Mesenchymal stem cell (in vitro differentiated cells and primary cell): ENCODE measurements around the gene PAX9.
"Not testable (repeated sequence)": the region's sequence is repeated elsewhere in the genome, so short reads cannot be mapped to it uniquely, and the experiment has no call there.

Source experiments
- DNase-seq: peaks from one replicate; pipeline ENCODE4 v3.0.0-alpha.2; 2013
- H2AFZ ChIP-seq: one replicate; pipeline ENCODE4 v1.6.1; 2013; ENCODE audit warnings: low read depth, mild to moderate bottlenecking, control low read depth, inconsistent platforms, low read length, moderate library complexity
- H2AK5ac ChIP-seq: 2 replicates; pipeline ENCODE4 v1.6.1; 2013; ENCODE audit warnings: low read length, moderate library complexity, mild to moderate bottlenecking, inconsistent platforms; ENCODE audit not compliant: severe bottlenecking
- H2BK120ac ChIP-seq: one replicate; pipeline ENCODE4 v1.6.1; 2013; ENCODE audit warnings: low read depth, mild to moderate bottlenecking, inconsistent platforms, low read length, moderate library complexity
- H2BK12ac ChIP-seq, 2 experiments: one replicate each; pipeline ENCODE4 v1.6.1; 2013; ENCODE audit warnings: inconsistent platforms in 2 of 2, low read length in 2 of 2, mild to moderate bottlenecking in 2 of 2, moderate library complexity in 2 of 2, control low read depth in 1 of 2
- H2BK15ac ChIP-seq: one replicate; pipeline ENCODE4 v1.6.1; 2013; ENCODE audit warnings: mild to moderate bottlenecking, low read depth, inconsistent platforms; ENCODE audit not compliant: poor library complexity, severe bottlenecking
- H2BK5ac ChIP-seq: 2 replicates; pipeline ENCODE4 v1.6.1; 2013; ENCODE audit warnings: low read depth, mild to moderate bottlenecking, low read length, control low read depth, inconsistent platforms; ENCODE audit not compliant: poor library complexity, severe bottlenecking
- H3K14ac ChIP-seq, 2 experiments: one replicate each; pipeline ENCODE4 v1.6.1; 2013; ENCODE audit warnings: inconsistent platforms in 2 of 2, low read length in 2 of 2, control low read depth in 1 of 2, mild to moderate bottlenecking in 1 of 2, moderate library complexity in 1 of 2
- H3K18ac ChIP-seq, 2 experiments: one replicate each; pipeline ENCODE4 v1.6.1; 2013; ENCODE audit warnings: inconsistent platforms in 2 of 2, low read length in 2 of 2, control low read depth in 1 of 2, low read depth in 1 of 2, mild to moderate bottlenecking in 1 of 2
- H3K23ac ChIP-seq, 2 experiments: one replicate each; pipeline ENCODE4 v1.6.1; 2013; ENCODE audit warnings: inconsistent platforms in 2 of 2, low read length in 2 of 2, mild to moderate bottlenecking in 2 of 2, moderate library complexity in 2 of 2, control low read depth in 1 of 2
- H3K27ac ChIP-seq: 2 replicates; pipeline ENCODE4 v1.5.1; 2013; ENCODE audit warnings: mild to moderate bottlenecking, moderate library complexity, low read length, control low read depth, inconsistent platforms; ENCODE audit not compliant: poor library complexity, severe bottlenecking
- H3K27me3 ChIP-seq, 2 experiments: 2 replicates each; pipeline versions ENCODE4 v1.6.1 to v1.7.0; 2013; ENCODE audit warnings: low read length in 2 of 2, mild to moderate bottlenecking in 2 of 2, moderate library complexity in 2 of 2, control low read depth in 1 of 2, inconsistent platforms in 1 of 2; ENCODE audit not compliant: control insufficient read depth in 1 of 2, insufficient read depth in 1 of 2
- H3K36me3 ChIP-seq, 2 experiments: 2 replicates each; pipeline versions ENCODE4 v1.6.1 to v1.7.0; 2013; ENCODE audit warnings: low read length in 2 of 2, control low read depth in 1 of 2, inconsistent platforms in 1 of 2, low read depth in 1 of 2, mild to moderate bottlenecking in 1 of 2; ENCODE audit not compliant: insufficient read depth in 2 of 2, control insufficient read depth in 1 of 2
- H3K4ac ChIP-seq, 2 experiments: one replicate each; pipeline ENCODE4 v1.6.1; 2013; ENCODE audit warnings: inconsistent platforms in 2 of 2, low read length in 2 of 2, mild to moderate bottlenecking in 2 of 2, moderate library complexity in 2 of 2, control low read depth in 1 of 2, low read depth in 1 of 2
- H3K4me1 ChIP-seq: 2 replicates; pipeline ENCODE4 v1.6.1; 2013; ENCODE audit warnings: low read depth, low read length, control low read depth; ENCODE audit not compliant: control insufficient read depth, insufficient read depth
- H3K4me2 ChIP-seq: 2 replicates; pipeline ENCODE4 v1.6.1; 2013; ENCODE audit warnings: low read length, mild to moderate bottlenecking, inconsistent platforms; ENCODE audit not compliant: poor library complexity, severe bottlenecking
- H3K4me3 ChIP-seq, 2 experiments: 2 replicates each; pipeline versions ENCODE4 v1.5.1 to v1.7.0; 2013; ENCODE audit warnings: low read length in 2 of 2, mild to moderate bottlenecking in 2 of 2, control low read depth in 1 of 2, low read depth in 1 of 2; ENCODE audit not compliant: insufficient read depth in 1 of 2
- H3K79me1 ChIP-seq: replicated peaks from 2 replicates; pipeline ENCODE4 v1.6.1; 2013; ENCODE audit warnings: mild to moderate bottlenecking, control low read depth, low read length, inconsistent platforms; ENCODE audit not compliant: poor library complexity, severe bottlenecking
- H3K9ac ChIP-seq: 2 replicates; pipeline ENCODE4 v1.7.0; 2013; ENCODE audit warnings: mild to moderate bottlenecking, low read length, moderate library complexity
- H3K9me3 ChIP-seq: 2 replicates; pipeline ENCODE4 v1.7.0; 2013; ENCODE audit warnings: mild to moderate bottlenecking, low read length; ENCODE audit not compliant: control insufficient read depth
- H4K8ac ChIP-seq: one replicate; pipeline ENCODE4 v1.6.1; 2013; ENCODE audit warnings: inconsistent platforms, mild to moderate bottlenecking, low read length, moderate library complexity
- H4K91ac ChIP-seq: one replicate; pipeline ENCODE4 v1.6.1; 2013; ENCODE audit warnings: mild to moderate bottlenecking, low read length, inconsistent platforms
- WGBS: methylation state at CpG from one replicate; pipeline ENCODE4 v1.1.7; 2013; ENCODE audit warnings: mixed read lengths; 5-methylcytosine and 5-hydroxymethylcytosine counted together

Gene PAX9

GRCh38 chr14:36683083-36683724 is 21.5 kb downstream of the PAX9 start:
- Histone ChIP-seq H4K8ac (no peak overlapping the region), H3K36me3 (no peaks in the 10 kb centered on the region), H2BK12ac (no peak overlapping the region), H3K27me3 (no peaks in the 10 kb centered on the region), H3K79me1 (no peaks in the 10 kb centered on the region), H3K9ac (no peak overlapping the region), H2AFZ (no peak overlapping the region), H2BK15ac (no peak overlapping the region), H3K4me2 (no peak overlapping the region), H2BK120ac (no peak overlapping the region), H3K4ac (no peak overlapping the region), H2BK5ac (no peak overlapping the region), H2AK5ac (no peak overlapping the region), H3K18ac (no peak overlapping the region), H3K9me3 (no peaks in the 10 kb centered on the region), H3K14ac (no peak overlapping the region), H4K91ac (no peak overlapping the region), H3K27ac (no peak overlapping the region), H3K4me1 (no peaks in the 10 kb centered on the region), H3K4me3 (no peak overlapping the region), H3K23ac (no peak overlapping the region)
- no peak for DNase-seq
- 60% methylated on average over 8 of the region's 9 CpGs for WGBS

- Histone ChIP-seq H4K8ac (no peak overlapping the region), H2BK12ac (no peak overlapping the region), H3K4me1 (no peaks in the 10 kb centered on the region), H3K79me1 (no peaks in the 10 kb centered on the region), H3K23ac (no peak overlapping the region), H4K91ac (no peak overlapping the region), H2BK120ac (no peak overlapping the region), H2AK5ac (no peak overlapping the region), H3K4me2 (no peak overlapping the region), H3K4ac (no peak overlapping the region), H3K36me3 (no peaks in the 10 kb centered on the region), H2BK15ac (no peak overlapping the region), H3K27me3 (no peaks in the 10 kb centered on the region), H2AFZ (no peak overlapping the region), H3K9ac (no peak overlapping the region), H3K27ac (no peak overlapping the region), H3K4me3 (no peak overlapping the region), H3K14ac (no peak overlapping the region), H2BK5ac (no peak overlapping the region), H3K9me3 (no peaks in the 10 kb centered on the region), H3K18ac (no peak overlapping the region)
- 90% methylated on average over 3 of the region's 3 CpGs for WGBS
- DNase-seq: no peak
Observed at GRCh38 chr14:36684946-36685345, 23.3 kb downstream of the PAX9 start.

DNA sequence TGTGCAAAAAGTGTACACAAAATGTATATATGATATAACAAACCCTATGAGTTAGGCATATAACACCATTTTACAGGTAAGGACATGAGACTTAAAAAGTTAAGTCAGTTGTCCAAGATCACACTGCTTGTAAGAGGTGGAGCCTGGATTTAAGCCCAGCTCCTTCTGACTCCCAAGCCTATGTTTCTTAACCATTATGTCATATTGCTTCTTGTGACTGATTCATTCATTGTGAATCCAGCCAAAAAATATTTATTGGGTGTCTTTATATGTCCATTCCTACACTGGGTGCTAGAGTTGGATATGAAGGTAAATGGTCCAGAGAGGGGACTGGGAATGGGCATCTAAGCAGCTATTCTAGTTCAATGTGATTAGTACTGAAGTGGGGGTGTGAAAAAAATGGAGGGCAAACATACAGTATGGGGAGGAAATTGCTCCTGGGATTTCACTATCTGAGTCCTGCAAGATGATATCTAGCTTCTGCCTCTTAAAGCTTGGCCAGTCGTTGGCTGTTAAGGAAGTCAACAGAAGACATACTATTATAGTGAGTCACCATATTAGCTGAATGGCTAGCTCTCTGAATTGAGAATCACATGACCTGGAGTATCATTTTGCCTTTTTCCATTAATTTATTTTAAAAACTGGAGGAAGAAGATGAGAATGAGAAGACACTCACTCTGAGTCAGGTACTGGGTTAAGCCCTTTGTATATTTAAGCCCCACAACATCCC is 28.8 kb downstream of the PAX9 start:
- no peak overlapping the region for H3K4me2 ChIP-seq
- H3K27me3 ChIP-seq: no peaks in the 10 kb centered on the region
- H2AK5ac ChIP-seq: no peak overlapping the region
- no peaks in the 10 kb centered on the region for H3K4me1 ChIP-seq
- peak overlapping the region; percentile 34 for H3K27ac ChIP-seq
- H2BK15ac ChIP-seq: no peak overlapping the region
- WGBS: no CpG with 5 or more reads among the region's 1 CpG
- no peak overlapping the region for H4K91ac ChIP-seq
- no peak overlapping the region for H2BK120ac ChIP-seq
- no peak overlapping the region for H3K4ac ChIP-seq
- no peak overlapping the region for H3K23ac ChIP-seq
- no peaks in the 10 kb centered on the region for H3K36me3 ChIP-seq
- H3K4me3 ChIP-seq: no peak overlapping the region
- no peaks in the 10 kb centered on the region for H3K9me3 ChIP-seq
- H2BK5ac ChIP-seq: no peak overlapping the region
- no peak overlapping the region for H3K18ac ChIP-seq
- no peak overlapping the region for H3K14ac ChIP-seq
- H3K9ac ChIP-seq: no peak overlapping the region
- no peak overlapping the region for H2BK12ac ChIP-seq
- H3K79me1 ChIP-seq: no peaks in the 10 kb centered on the region
- H2AFZ ChIP-seq: no peak overlapping the region
- no peak overlapping the region for H4K8ac ChIP-seq
- peak; percentile 26 for DNase-seq

GRCh38 chr14:36699420-36699819 is 37.8 kb downstream of the PAX9 start:
- WGBS: 72% methylated on average over 7 of the region's 7 CpGs
- not testable (repeated sequence) for H2BK5ac ChIP-seq

More at GRCh38 chr14:36699420-36699819, 37.8 kb downstream of the PAX9 start:
- H2BK12ac ChIP-seq, H3K4ac ChIP-seq, H2AFZ ChIP-seq, H4K91ac ChIP-seq, H3K9ac ChIP-seq, H3K9me3 ChIP-seq, H3K14ac ChIP-seq, H3K27ac ChIP-seq, H2BK120ac ChIP-seq, H3K27me3 ChIP-seq, H2BK15ac ChIP-seq, H3K79me1 ChIP-seq, H3K36me3 ChIP-seq, DNase-seq, H3K4me1 ChIP-seq, H2AK5ac ChIP-seq, H3K18ac ChIP-seq, H3K4me3 ChIP-seq, H4K8ac ChIP-seq, H3K4me2 ChIP-seq, H3K23ac ChIP-seq: not testable (repeated sequence)
